HCT116 (cell line): ENCODE results near the gene OTOR. TPM values are rescaled to one million over a fixed set of nuclear protein-coding genes. Genes with fewer than 3 reads are reported as not detected.

Experiments used
- ATAC-seq: fragments of 200-7000 bp; cut with Tn5 transposase; 2 replicates; pipeline ENCODE4 v1.9.1; 2020; ENCODE audit warnings: mild to moderate bottlenecking, moderate library complexity
- BruUV-seq: library from RNA; stranded (reverse); fragments of 400-500 nt; replicated peaks from 2 replicates; lab custom pipeline; 2021; lab: Mats Ljungman, UMichigan
- CTCF ChIA-PET: fragments of 300-600 bp; sonication (Branson Sonifier 250); formaldehyde crosslinking; loops from one replicate; lab custom pipeline; 2021; ENCODE audit warnings: antibody characterized with exemption; lab: Charles Lee
- POLR2A ChIA-PET: fragments of 300-600, 350-600 bp; sonication (Branson Sonifier 250); formaldehyde crosslinking; loops from one replicate; lab custom pipeline; 2021; ENCODE audit warnings: antibody characterized with exemption; lab: Charles Lee
- RAD21 ChIA-PET, 2 experiments: fragments of 300-600 bp; sonication (Branson Sonifier 250); formaldehyde crosslinking; loops; one replicate each; lab custom pipeline; 2023; ENCODE audit warnings: low total read pairs in 2 of 2; ENCODE audit not compliant: uncharacterized antibody in 2 of 2, unreplicated experiment in 2 of 2, low non-redundant PET in 1 of 2; lab: Charles Lee
- DNase-seq: peaks from one replicate; pipeline ENCODE4 v3.0.0-alpha.2; 2010; ENCODE audit warnings: low read depth, low spot score
- H2AFZ ChIP-seq: fragments of 200-600 bp; shearing (Covaris generic), sonication (generic); 2 replicates; pipeline ENCODE4 v1.6.1; 2017; ENCODE audit warnings: low read depth, mixed run types, mixed read lengths, antibody characterized with exemption, low read length; ENCODE audit not compliant: poor library complexity, severe bottlenecking
- H3K27ac ChIP-seq: 2 replicates; pipeline ENCODE4 v1.5.1; 2012; ENCODE audit warnings: low read depth, low read length
- H3K27me3 ChIP-seq: fragments of 200-600 bp; sonication (generic); 2 replicates; pipeline ENCODE4 v1.6.1; 2016; ENCODE audit warnings: mixed run types, low read length, mixed read lengths; ENCODE audit not compliant: insufficient read depth
- H3K36me3 ChIP-seq, 2 experiments: fragments of 200-500 bp in 1 of 2; fragments of 200-600 bp in 1 of 2; sonication (Bioruptor generic) in 1 of 2; sonication (generic) in 1 of 2; 2 replicates each; pipeline versions ENCODE4 v1.5.1 to v1.6.1; 2014 to 2016; ENCODE audit warnings: low read length in 2 of 2, inconsistent platforms in 1 of 2, mixed read lengths in 1 of 2, mixed run types in 1 of 2; ENCODE audit not compliant: insufficient read depth in 2 of 2, control insufficient read depth in 1 of 2
- H3K4me1 ChIP-seq, 2 experiments: fragments of 200-600 bp in 1 of 2; sonication (generic) in 1 of 2; 2 replicates each; pipeline versions ENCODE4 v1.5.1 to v1.6.1; 2012 to 2017; ENCODE audit warnings: low read length in 2 of 2, inconsistent platforms in 1 of 2, mild to moderate bottlenecking in 1 of 2, mixed read lengths in 1 of 2, mixed run types in 1 of 2, moderate library complexity in 1 of 2; ENCODE audit not compliant: insufficient read depth in 2 of 2, control insufficient read depth in 1 of 2
- H3K4me2 ChIP-seq: fragments of 200-600 bp; sonication (generic); 2 replicates; pipeline ENCODE4 v1.6.1; 2017; ENCODE audit warnings: mixed run types, low read length, mixed read lengths
- H3K4me3 ChIP-seq, 2 experiments: fragments of 200-600 bp in 1 of 2; sonication (generic) in 1 of 2; replicated peaks in 1 of 2; 2 replicates each; pipeline ENCODE4 v1.5.1; 2011 to 2016; ENCODE audit warnings: low read length in 2 of 2, control low read depth in 1 of 2, low read depth in 1 of 2, mild to moderate bottlenecking in 1 of 2, mixed read lengths in 1 of 2, mixed run types in 1 of 2
- H3K79me2 ChIP-seq: fragments of 200-600 bp; sonication (generic); 2 replicates; pipeline ENCODE4 v1.6.1; 2017; ENCODE audit warnings: mild to moderate bottlenecking, mixed run types, low read length, moderate library complexity, mixed read lengths; ENCODE audit not compliant: insufficient read depth
- H3K9ac ChIP-seq: fragments of 200-600 bp; sonication (generic); 2 replicates; pipeline ENCODE4 v1.6.1; 2016; ENCODE audit warnings: low read length, mixed read lengths
- H3K9me2 ChIP-seq: fragments of 200-600 bp; sonication (generic), shearing (Covaris generic); 2 replicates; pipeline ENCODE4 v1.6.1; 2017; ENCODE audit warnings: mixed run types, mild to moderate bottlenecking, moderate library complexity; ENCODE audit not compliant: insufficient read depth
- H3K9me3 ChIP-seq, 2 experiments: fragments of 200-500 bp in 1 of 2; fragments of 200-600 bp in 1 of 2; sonication (Bioruptor generic) in 1 of 2; sonication (generic) in 1 of 2; 2 replicates each; pipeline ENCODE4 v1.6.1; 2014 to 2017; ENCODE audit warnings: low read length in 2 of 2, mixed read lengths in 2 of 2, inconsistent platforms in 1 of 2, low read depth in 1 of 2, mild to moderate bottlenecking in 1 of 2, mixed run types in 1 of 2, moderate library complexity in 1 of 2; ENCODE audit not compliant: control insufficient read depth in 1 of 2, insufficient read depth in 1 of 2
- H4K20me1 ChIP-seq: fragments of 200-600 bp; sonication (generic), shearing (Covaris generic); 2 replicates; pipeline ENCODE4 v1.6.1; 2017; ENCODE audit warnings: mixed run types, mild to moderate bottlenecking, moderate library complexity; ENCODE audit not compliant: insufficient read depth
- CEBPB ChIP-seq: IDR thresholded peaks from 2 replicates; pipeline ENCODE4 v1.6.1; 2012; ENCODE audit warnings: low read depth
- EGR1 ChIP-seq: IDR thresholded peaks from 2 replicates; pipeline ENCODE4 v1.6.1; 2012; ENCODE audit warnings: low read depth
- EZH2 ChIP-seq: fragments of 200-600 bp; sonication (generic); IDR thresholded peaks from 2 replicates; pipeline ENCODE4 v1.6.1; 2017; ENCODE audit warnings: antibody characterized with exemption, mixed run types
- EZH2phosphoT487 ChIP-seq: fragments of 200-600 bp; IDR thresholded peaks from 2 replicates; pipeline ENCODE4 v1.6.1; 2018; ENCODE audit warnings: antibody characterized with exemption, borderline replicate concordance
- JUND ChIP-seq: IDR thresholded peaks from 2 replicates; pipeline ENCODE4 v1.6.1; 2012
- POLR2A ChIP-seq: IDR thresholded peaks from 2 replicates; pipeline ENCODE4 v1.7.0; 2011; ENCODE audit warnings: borderline replicate concordance; ENCODE audit not compliant: insufficient read depth, insufficient read length; ENCODE audit errors: extremely low read depth
- SIN3A ChIP-seq: IDR thresholded peaks from 2 replicates; pipeline ENCODE4 v1.6.1; 2012; ENCODE audit warnings: low read depth
- SP1 ChIP-seq: IDR thresholded peaks from 2 replicates; pipeline ENCODE4 v1.6.1; 2012; ENCODE audit warnings: low read depth
- TCF7L2 ChIP-seq: IDR thresholded peaks from 2 replicates; pipeline ENCODE4 v1.7.0; 2011; ENCODE audit warnings: borderline replicate concordance, inconsistent platforms; ENCODE audit not compliant: insufficient read depth, insufficient read length; ENCODE audit errors: extremely low read depth
- YY1 ChIP-seq: IDR thresholded peaks from 2 replicates; pipeline ENCODE4 v1.6.1; 2011; ENCODE audit warnings: low read length, low read depth, moderate library complexity, mild to moderate bottlenecking; ENCODE audit not compliant: insufficient replicate concordance; ENCODE audit errors: extremely low read depth
- ZNF274 ChIP-seq: fragments of 200-500 bp; sonication (Bioruptor generic); IDR thresholded peaks from 2 replicates; pipeline ENCODE4 v1.6.1; 2014; ENCODE audit warnings: mild to moderate bottlenecking, low read depth, low read length, inconsistent platforms
- intact Hi-C: fragments of 100-400 bp; cut with micrococcal nuclease; formaldehyde crosslinking; loops from 2 replicates; pipeline ENCODE4 v1.10.0; 2022
- total RNA-seq: library from RNA; stranded (reverse); gene quantifications from one replicate; pipeline ENCODE4 v1.2.1, GENCODE V29; 2021; ENCODE audit not compliant: unreplicated experiment
- TF ChIP-seq, protein P1 (sequence below): IDR thresholded peaks from 2 replicates; pipeline ENCODE4 v1.6.1; 2012; ENCODE audit warnings: low read depth
- TF ChIP-seq, protein P2 (sequence below): IDR thresholded peaks from 2 replicates; pipeline ENCODE4 v1.6.1; 2012

OTOR gene
- total RNA-seq, 1 experiment from 2014 or later: not detected

DNA sequence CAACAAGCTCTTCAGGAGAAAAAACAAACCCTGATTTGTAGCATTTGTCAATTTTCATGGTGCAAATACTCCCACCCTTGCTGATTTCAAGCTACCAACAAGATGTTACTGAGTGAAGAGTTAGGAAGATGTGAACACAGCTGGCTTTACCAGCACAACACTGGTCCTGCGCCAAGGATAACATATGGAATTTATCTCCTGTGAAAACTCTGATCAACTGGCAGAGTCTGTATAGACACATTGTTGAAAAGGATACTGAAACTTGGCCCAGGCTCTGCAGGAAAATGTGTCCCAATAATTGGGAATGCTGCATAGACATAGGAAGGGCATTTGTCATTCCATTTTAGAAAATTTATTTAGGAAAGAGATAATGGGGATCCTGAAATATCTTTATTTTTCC is 29.0 kb downstream of the OTOR start:
- CTCF ChIA-PET: no interaction called here
- no TSS peak for BruUV-seq
- H3K9ac ChIP-seq: no peak overlapping the region
- no peak overlapping the region for H3K4me3 ChIP-seq
- no peaks in the 10 kb centered on the region for H3K4me1 ChIP-seq
- H3K27me3 ChIP-seq: peaks cover 19% of the 10 kb centered on the region
- no peaks in the 10 kb centered on the region for H3K79me2 ChIP-seq
- TF ChIP-seq CEBPB (no peak), JUND (no peak), ZNF274 (no peak), EGR1 (no peak)
- TF ChIP-seq, protein P1, sequence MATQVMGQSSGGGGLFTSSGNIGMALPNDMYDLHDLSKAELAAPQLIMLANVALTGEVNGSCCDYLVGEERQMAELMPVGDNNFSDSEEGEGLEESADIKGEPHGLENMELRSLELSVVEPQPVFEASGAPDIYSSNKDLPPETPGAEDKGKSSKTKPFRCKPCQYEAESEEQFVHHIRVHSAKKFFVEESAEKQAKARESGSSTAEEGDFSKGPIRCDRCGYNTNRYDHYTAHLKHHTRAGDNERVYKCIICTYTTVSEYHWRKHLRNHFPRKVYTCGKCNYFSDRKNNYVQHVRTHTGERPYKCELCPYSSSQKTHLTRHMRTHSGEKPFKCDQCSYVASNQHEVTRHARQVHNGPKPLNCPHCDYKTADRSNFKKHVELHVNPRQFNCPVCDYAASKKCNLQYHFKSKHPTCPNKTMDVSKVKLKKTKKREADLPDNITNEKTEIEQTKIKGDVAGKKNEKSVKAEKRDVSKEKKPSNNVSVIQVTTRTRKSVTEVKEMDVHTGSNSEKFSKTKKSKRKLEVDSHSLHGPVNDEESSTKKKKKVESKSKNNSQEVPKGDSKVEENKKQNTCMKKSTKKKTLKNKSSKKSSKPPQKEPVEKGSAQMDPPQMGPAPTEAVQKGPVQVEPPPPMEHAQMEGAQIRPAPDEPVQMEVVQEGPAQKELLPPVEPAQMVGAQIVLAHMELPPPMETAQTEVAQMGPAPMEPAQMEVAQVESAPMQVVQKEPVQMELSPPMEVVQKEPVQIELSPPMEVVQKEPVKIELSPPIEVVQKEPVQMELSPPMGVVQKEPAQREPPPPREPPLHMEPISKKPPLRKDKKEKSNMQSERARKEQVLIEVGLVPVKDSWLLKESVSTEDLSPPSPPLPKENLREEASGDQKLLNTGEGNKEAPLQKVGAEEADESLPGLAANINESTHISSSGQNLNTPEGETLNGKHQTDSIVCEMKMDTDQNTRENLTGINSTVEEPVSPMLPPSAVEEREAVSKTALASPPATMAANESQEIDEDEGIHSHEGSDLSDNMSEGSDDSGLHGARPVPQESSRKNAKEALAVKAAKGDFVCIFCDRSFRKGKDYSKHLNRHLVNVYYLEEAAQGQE: no peak
- TF ChIP-seq, protein P2, sequence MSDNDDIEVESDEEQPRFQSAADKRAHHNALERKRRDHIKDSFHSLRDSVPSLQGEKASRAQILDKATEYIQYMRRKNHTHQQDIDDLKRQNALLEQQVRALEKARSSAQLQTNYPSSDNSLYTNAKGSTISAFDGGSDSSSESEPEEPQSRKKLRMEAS: no peak
- no peaks in the 10 kb centered on the region for H3K36me3 ChIP-seq
- ATAC-seq (no peak), DNase-seq (no peak)
- no peaks in the 10 kb centered on the region for H4K20me1 ChIP-seq
- no peaks in the 10 kb centered on the region for H3K9me2 ChIP-seq
- RAD21 ChIA-PET: no interaction called here
- intact Hi-C loops: no loop called here
- no peak overlapping the region for H3K27ac ChIP-seq
- H3K4me2 ChIP-seq: no peak overlapping the region
- no peaks in the 10 kb centered on the region for H3K9me3 ChIP-seq
- POLR2A ChIA-PET: no interaction called here
- H2AFZ ChIP-seq: no peak overlapping the region

DNA sequence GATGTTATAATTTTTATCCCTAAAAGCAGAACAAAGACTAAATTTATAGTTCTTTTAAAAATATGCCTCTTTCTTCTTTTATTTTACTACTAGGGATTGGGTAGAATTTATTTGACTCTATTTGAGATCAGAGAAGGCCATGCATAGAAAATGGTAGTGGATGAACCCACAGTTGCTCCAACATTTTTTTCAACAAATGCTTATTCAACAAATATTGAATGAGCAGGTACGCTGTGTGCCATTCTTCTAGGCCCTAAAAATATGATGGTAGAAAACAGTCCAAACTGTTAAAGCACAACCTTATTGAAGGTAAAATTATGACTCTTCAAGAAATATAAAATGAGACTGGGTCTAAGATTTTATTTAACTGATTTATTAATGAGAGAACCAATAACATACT is 30.0 kb downstream of the OTOR start:
- no peaks in the 10 kb centered on the region for H3K36me3 ChIP-seq
- no peaks in the 10 kb centered on the region for H3K79me2 ChIP-seq
- intact Hi-C loops: no loop called here
- no TSS peak for BruUV-seq
- H3K27me3 ChIP-seq: peaks cover 29% of the 10 kb centered on the region
- no peaks in the 10 kb centered on the region for H3K9me2 ChIP-seq
- no peaks in the 10 kb centered on the region for H3K4me1 ChIP-seq
- RAD21 ChIA-PET: no interaction called here
- H3K4me3 ChIP-seq: no peak overlapping the region
- no peak overlapping the region for H2AFZ ChIP-seq
- CTCF ChIA-PET: no interaction called here
- ATAC-seq (no peak), DNase-seq (no peak)
- H3K9ac ChIP-seq: no peak overlapping the region
- H4K20me1 ChIP-seq: no peaks in the 10 kb centered on the region
- H3K27ac ChIP-seq: no peak overlapping the region
- no peak overlapping the region for H3K4me2 ChIP-seq
- POLR2A ChIA-PET: no interaction called here
- no peaks in the 10 kb centered on the region for H3K9me3 ChIP-seq
- no peak for TF ChIP-seq YY1
- TF ChIP-seq, protein P2: no peak
- TF ChIP-seq ZNF274: no peak
- TF ChIP-seq EZH2: no peak
- TF ChIP-seq POLR2A: no peak
- no peak for TF ChIP-seq EZH2phosphoT487
- TF ChIP-seq, protein P1: no peak
- no peak for TF ChIP-seq SP1
- no peak for TF ChIP-seq TCF7L2
- TF ChIP-seq SIN3A: no peak
